GM20000 (cell line): ENCODE results near the gene BMP8A.

Experiments used
- DNase-seq: peaks from one replicate; pipeline ENCODE4 v3.0.0; 2012; ENCODE audit warnings: low spot score
- CTCF ChIP-seq: IDR thresholded peaks from 2 replicates; pipeline ENCODE4 v1.5.1; 2012; ENCODE audit warnings: mild to moderate bottlenecking, control low read depth; ENCODE audit errors: extremely low read depth, missing control alignments

BMP8A gene

GRCh38 chr1:39571178-39571483, 79.7 kb downstream of the BMP8A start:
- no peak for TF ChIP-seq CTCF
- no peak for DNase-seq

GRCh38 chr1:39572379-39573096, 81.1 kb downstream of the BMP8A start:
- no peak for TF ChIP-seq CTCF
- DNase-seq: no peak

- TF ChIP-seq CTCF: no peak
- DNase-seq: no peak
These were observed 81.6 kb downstream of the BMP8A start for GRCh38 chr1:39573097-39573465.

DNA sequence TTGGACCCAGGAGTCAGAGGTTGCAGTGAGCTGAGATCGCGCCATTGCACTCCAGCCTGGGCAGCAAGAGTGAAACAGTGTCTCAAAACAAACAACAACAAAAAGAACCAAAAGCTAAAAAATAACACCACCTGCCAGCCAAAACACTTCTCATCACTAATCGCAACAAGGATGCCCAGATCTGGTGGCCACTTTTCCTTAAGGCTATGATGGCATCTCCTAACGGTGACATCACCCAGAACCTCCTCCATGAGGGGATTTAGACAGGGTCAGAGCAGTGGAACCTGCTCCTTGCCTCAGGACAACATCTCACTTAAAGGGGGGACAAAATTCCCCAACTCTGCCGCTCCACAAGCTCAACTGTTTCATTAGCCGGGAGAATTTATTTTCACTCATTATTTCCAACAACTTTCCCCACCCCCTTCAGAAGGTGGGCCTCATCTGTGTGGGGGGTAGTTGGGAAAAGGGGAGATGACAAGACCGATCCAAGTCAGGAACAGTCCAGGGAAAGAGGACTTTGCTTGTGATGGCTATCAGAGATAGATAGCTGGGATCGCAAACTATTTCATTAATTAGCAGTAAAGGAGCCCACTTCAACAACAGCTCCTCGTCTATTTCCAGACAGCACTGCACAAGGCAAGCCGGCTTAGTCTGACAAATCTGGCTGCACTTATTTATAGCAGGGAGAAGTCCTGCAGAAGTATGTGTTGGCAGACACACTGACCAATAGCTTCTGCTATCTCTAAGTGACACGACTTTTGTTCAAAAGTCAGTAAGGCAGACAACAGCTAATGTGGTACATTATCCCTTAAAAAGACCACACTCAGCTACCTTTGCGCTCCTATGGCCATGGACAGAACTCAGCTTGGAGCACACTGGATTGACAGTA, 82.5 kb downstream of the BMP8A start:
- TF ChIP-seq CTCF: no peak
- no peak for DNase-seq

GRCh38 chr1:39574646-39575045, 83.2 kb downstream of the BMP8A start:
- DNase-seq: no peak

More at GRCh38 chr1:39574646-39575045, 83.2 kb downstream of the BMP8A start:
- TF ChIP-seq CTCF: no peak
